GM19372 (cell line): ENCODE data around the gene KCNQ2.
"Not testable (repeated sequence)": the region's sequence is repeated elsewhere in the genome, so short reads cannot be mapped to it uniquely, and the experiment has no call there.

ENCODE experiments used
- ATAC-seq: cut with Tn5 transposase; IDR thresholded peaks from one replicate; pipeline ENCODE4 v1.9.1; 2021; ENCODE audit warnings: mild to moderate bottlenecking, low read depth, moderate library complexity; ENCODE audit not compliant: unreplicated experiment

Gene KCNQ2

GRCh38 chr20:63491635-63492230 lies 19.3 kb upstream of the KCNQ2 start:
- ATAC-seq: no peak

GRCh38 chr20:63491078-63491477 lies 18.6 kb upstream of the KCNQ2 start:
- no peak for ATAC-seq

DNA sequence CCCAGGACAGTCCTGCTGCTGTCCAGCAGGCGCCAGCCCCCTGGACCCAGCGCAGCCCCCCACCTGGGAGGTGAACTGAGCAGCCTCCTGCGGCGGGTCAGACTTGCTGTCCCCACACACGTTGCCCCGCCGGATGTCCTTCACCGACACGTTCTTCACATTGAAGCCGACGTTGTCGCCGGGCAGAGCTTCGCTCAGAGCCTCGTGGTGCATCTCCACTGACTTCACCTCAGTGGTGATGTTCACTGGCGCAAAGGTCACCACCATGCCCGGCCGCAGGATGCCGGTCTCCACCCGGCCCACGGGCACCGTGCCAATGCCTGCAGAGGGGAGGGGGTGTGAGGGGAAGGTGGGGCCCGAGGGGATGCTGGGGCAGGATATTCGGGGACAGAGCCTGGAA lies 18.0 kb upstream of the KCNQ2 start:
- no peak for ATAC-seq

DNA sequence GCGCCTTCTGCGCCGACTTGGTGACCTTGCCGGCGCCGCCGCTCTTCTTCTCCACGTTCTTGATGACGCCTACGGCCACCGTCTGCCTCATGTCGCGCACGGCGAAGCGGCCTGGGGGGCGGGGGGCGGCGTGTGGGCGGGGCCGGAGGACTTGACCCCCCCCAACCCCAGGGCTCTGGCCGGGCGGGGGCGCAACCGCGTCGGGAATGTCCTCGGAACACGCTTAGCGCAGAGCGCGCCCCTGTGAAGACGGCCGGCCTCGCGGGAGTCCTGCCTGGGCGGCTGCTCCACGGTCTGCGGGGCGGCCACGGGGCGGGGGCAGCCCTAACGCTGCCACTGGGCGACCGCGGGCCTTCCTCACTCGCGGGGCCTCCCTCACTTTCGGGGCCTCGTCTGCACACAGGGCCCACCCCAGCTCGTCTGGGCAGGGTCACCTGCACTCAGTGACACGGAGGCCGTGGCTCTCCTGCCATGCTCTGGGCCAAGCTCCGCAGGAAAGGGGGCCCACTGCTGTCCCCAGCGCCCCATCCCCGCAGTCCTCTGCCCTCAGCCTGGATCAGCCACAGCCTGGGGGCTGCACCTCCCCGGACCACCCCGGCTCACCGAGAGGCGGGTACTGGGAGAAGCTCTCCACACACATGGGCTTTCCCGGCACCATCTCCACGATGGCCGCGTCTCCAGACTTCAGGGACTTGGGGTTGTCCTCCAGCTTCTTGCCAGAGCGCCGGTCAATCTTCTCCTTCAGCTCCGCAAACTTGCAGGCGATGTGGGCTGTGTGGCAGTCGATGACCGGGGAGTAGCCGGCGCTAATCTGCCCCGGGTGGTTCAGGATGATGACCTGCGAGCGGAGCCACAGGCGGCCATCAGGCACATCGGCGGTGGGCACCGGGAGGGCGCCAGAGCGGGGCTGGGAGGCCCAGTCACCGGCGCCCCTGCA lies 16.1 kb upstream of the KCNQ2 start:
- no peak for ATAC-seq

GRCh38 chr20:63487781-63488241 lies 15.4 kb upstream of the KCNQ2 start:
- no peak for ATAC-seq

GRCh38 chr20:63487116-63487764 lies 14.8 kb upstream of the KCNQ2 start:
- no peak for ATAC-seq

- no peak for ATAC-seq
Measured at GRCh38 chr20:63486300-63486855, 13.9 kb upstream of the KCNQ2 start.

DNA sequence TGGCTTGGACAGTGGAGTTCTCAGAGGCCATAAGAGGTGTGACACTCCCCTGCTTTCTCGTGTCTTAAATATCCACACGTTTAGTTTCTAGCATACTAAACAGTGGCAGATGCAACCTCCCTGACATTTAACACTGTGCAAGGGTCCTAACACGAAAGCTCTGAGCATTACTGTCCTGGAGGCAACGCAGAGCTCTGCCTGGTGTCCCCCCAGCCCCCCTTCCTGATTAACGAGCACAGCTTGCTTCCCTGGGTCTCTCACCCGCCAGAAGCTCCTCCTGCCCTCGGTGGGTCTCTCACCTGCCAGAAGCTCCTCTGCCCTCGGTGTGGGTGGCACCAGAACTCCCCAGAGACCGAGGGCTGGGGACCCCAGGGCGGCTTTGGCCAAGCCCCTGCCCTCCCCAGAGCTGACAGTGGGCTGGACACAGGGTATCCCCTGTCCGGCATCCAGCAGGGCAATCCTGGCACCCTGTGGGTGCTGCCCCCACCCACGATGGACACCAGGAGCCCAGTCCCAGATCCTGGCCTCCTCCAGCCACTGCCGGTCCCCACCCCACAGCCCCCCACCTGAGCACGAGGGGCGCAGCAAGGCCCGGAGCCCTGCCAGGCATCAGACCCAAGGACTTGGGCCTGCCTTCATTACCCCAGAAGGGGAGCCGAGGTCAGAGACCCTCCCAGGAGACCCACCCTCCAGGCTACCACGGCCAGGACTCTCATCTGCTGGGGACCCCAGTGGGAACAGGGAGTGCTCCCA lies 12.4 kb upstream of the KCNQ2 start:
- ATAC-seq: no peak

GRCh38 chr20:63484236-63484635 lies 11.8 kb upstream of the KCNQ2 start:
- no peak for ATAC-seq

GRCh38 chr20:63483834-63484233 lies 11.4 kb upstream of the KCNQ2 start:
- no peak for ATAC-seq

GRCh38 chr20:63482021-63482587 lies 9.6 kb upstream of the KCNQ2 start:
- no peak for ATAC-seq

- no peak for ATAC-seq
Measured at GRCh38 chr20:63481503-63481902, 9.0 kb upstream of the KCNQ2 start.

DNA sequence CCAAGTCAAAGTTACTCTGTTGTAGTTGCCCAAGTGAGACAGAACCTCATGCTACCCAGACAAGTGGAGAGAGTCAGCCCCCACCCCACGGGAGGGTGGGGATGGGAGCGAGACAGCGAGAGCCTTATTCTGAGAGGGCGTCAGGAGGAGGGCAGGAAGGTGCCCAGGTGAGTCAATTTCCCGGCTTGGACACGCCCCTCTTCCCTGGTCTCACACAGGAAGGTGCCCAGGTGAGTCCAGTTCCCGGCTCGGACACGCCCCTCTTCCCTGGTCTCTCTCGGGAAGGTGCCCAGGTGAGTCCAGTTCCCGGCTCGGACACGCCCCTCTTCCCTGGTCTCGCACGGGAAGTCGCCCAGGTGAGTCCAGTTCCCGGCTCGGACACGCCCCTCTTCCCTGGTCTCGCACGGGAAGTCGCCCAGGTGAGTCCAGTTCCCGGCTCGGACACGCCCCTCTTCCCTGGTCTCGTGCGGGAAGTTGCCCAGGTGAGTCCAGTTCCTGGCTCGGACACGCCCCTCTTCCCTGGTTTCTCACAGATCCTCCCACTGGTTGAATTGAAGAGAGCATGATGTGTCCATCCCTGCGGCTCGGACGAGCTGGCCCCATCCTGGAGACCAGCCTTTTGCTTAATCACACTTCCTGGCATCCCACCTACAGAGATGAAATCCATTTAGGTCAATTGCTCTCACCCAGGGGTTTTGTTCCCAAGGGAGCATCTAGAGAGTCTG lies 7.4 kb upstream of the KCNQ2 start:
- not testable (repeated sequence) for ATAC-seq

- ATAC-seq: no peak
Measured at GRCh38 chr20:63478346-63479302, 6.2 kb upstream of the KCNQ2 start.

DNA sequence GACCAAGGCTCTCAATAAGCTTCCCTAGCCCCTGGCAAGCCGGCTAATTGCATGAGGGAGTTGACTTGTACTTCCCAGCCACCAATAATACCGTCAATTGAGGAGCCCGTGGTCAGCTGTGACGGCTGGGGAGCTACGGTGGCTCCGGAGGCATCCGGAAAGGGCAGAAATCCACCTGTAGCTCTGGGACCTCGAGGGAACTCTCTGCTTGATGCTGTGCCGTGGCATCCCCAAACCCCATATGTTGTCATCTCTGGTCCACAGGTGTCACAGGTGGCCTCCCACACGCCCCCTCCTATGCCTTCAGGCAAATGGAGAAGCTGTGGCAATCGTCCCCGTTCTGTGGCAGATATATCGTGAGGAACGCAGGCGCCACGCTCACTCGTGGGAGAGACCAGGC lies 5.5 kb upstream of the KCNQ2 start:
- ATAC-seq: no peak

- no peak for ATAC-seq
Measured at GRCh38 chr20:63477061-63477616, 4.7 kb upstream of the KCNQ2 start.

DNA sequence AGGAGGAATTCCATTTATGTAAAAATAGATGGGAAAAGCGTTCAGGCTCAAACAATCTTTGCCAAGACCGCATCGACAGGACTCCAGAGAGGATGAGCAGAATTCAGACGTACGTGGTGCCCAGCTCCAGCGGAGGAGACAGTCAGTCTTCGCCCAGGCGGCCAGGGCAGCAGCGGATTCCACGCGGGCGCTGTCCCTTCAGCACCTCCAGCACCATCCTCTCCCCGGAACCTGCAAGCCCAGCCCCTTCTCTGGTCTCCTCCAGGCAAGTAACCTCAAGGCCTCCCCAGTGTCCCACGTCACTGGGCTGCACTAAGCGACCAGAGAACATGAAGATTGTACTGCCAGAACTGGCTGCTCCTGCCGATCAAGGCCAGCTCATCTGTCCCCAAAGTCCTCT lies 2.8 kb upstream of the KCNQ2 start:
- ATAC-seq: no peak
